ENCODE results near the gene C3orf18.
A peak's percentile ranks its signal among the peaks of the same experiment; 100 is the strongest.

The C3orf18 gene

GRCh38 chr3:50603261-50604109, 35.9 kb upstream of the C3orf18 start:
- DNase-seq (ENCODE audit: low spot score) = no peak

- DNase-seq (ENCODE audit: low spot score) = no peak
Measured at GRCh38 chr3:50602595-50603191, 35.1 kb upstream of the C3orf18 start.

- peak; percentile 28 for DNase-seq (ENCODE audit: low spot score)
Measured at GRCh38 chr3:50600841-50601591, 33.5 kb upstream of the C3orf18 start.

- no peak for DNase-seq (ENCODE audit: low spot score)
Measured at GRCh38 chr3:50600141-50600753, 32.7 kb upstream of the C3orf18 start.

- DNase-seq (ENCODE audit: low spot score) = no peak
Measured at GRCh38 chr3:50599716-50600118, 32.2 kb upstream of the C3orf18 start.

- no peak for DNase-seq (ENCODE audit: low spot score)
Measured at GRCh38 chr3:50599115-50599715, 31.7 kb upstream of the C3orf18 start.

GRCh38 chr3:50594253-50594785, 26.8 kb upstream of the C3orf18 start:
- DNase-seq (ENCODE audit: low spot score) = no peak

GRCh38 chr3:50592568-50592967, 25.0 kb upstream of the C3orf18 start:
- DNase-seq (ENCODE audit: low spot score) = no peak

- no peak for DNase-seq (ENCODE audit: low spot score)
Measured at GRCh38 chr3:50591196-50591741, 23.7 kb upstream of the C3orf18 start.

GRCh38 chr3:50588759-50589433, 21.3 kb upstream of the C3orf18 start:
- DNase-seq (ENCODE audit: low spot score) = no peak

- no peak for DNase-seq (ENCODE audit: low spot score)
Measured at GRCh38 chr3:50587806-50588758, 20.5 kb upstream of the C3orf18 start.

GRCh38 chr3:50587373-50587772, 19.8 kb upstream of the C3orf18 start:
- DNase-seq (ENCODE audit: low spot score) = no peak

GRCh38 chr3:50586763-50587070, 19.2 kb upstream of the C3orf18 start:
- DNase-seq (ENCODE audit: low spot score) = no peak

GRCh38 chr3:50585919-50586762, 18.6 kb upstream of the C3orf18 start:
- DNase-seq (ENCODE audit: low spot score) = no peak

GRCh38 chr3:50584391-50584790, 16.8 kb upstream of the C3orf18 start:
- DNase-seq (ENCODE audit: low spot score) = no peak

- DNase-seq (ENCODE audit: low spot score) = no peak
Measured at GRCh38 chr3:50583897-50584296, 16.4 kb upstream of the C3orf18 start.

- DNase-seq (ENCODE audit: low spot score) = no peak
Measured at GRCh38 chr3:50582083-50582482, 14.5 kb upstream of the C3orf18 start.

GRCh38 chr3:50581459-50581842, 13.9 kb upstream of the C3orf18 start:
- DNase-seq (ENCODE audit: low spot score) = no peak
